ENCODE measurements around the gene ELSPBP1.

Gene ELSPBP1

DNA sequence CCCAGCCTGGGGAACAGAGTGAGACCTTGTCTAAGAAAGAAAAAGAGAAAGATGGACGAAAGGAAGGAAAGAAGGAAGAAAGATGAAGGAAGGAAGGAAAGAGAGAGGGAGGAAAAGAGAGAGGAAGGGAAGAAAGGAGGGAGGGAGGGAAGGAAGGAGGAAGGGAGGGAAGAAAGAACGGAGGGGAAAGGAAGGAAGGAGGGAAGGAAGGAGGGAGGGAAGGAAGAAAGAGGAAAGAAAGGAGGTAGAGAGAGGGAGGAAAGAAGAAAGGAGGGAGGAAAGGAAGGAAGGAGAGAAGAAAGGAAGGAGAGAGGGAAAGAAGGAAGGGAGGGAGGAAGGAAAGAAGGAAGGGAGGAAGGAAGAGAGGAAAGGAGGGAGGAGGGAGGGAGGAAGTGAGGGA lies 28.6 kb downstream of the ELSPBP1 start (continued):
- TF ChIP-seq ZNF202 (tag by site-specific recombination; IDR thresholded peaks at IDR 0.05; ENCODE audit: borderline replicate concordance) (no peak), ZNF175 (tag by site-specific recombination; IDR thresholded peaks at IDR 0.05) (no peak), ZNF133 (tag by site-specific recombination; IDR thresholded peaks at IDR 0.05) (no peak), ZNF549 (tag by site-specific recombination; IDR thresholded peaks at IDR 0.05) (no peak), ZNF768 (tag by site-specific recombination; IDR thresholded peaks at IDR 0.05) (no peak), ZSCAN16 (tag by site-specific recombination; IDR thresholded peaks at IDR 0.05) (no peak), ZNF548 (tag by site-specific recombination; IDR thresholded peaks at IDR 0.05) (no peak), EGR2 (tag by site-specific recombination; IDR thresholded peaks at IDR 0.05; ENCODE audit: low read depth) (no peak), ZNF747 (tag by site-specific recombination; IDR thresholded peaks at IDR 0.05) (peak; percentile 62; the same call in 1 of the 2 replicates), ZNF311 (tag by site-specific recombination; IDR thresholded peaks at IDR 0.05; ENCODE audit: borderline replicate concordance) (0 out of 2 replicates have a peak, but pooled peaks have one; percentile 42), YY2 (tag by site-specific recombination; IDR thresholded peaks at IDR 0.05) (no peak), SCRT1 (tag by site-specific recombination; IDR thresholded peaks at IDR 0.05; ENCODE audit: borderline replicate concordance) (no peak), ZNF521 (tag by site-specific recombination; IDR thresholded peaks at IDR 0.05) (no peak), PRDM1 (tag by site-specific recombination; IDR thresholded peaks at IDR 0.05) (peak; percentile 93), ZNF426 (tag by site-specific recombination; IDR thresholded peaks at IDR 0.05) (no peak), ZNF658 (tag by site-specific recombination; IDR thresholded peaks at IDR 0.05) (no peak)
- TF ChIP-seq, protein P1, sequence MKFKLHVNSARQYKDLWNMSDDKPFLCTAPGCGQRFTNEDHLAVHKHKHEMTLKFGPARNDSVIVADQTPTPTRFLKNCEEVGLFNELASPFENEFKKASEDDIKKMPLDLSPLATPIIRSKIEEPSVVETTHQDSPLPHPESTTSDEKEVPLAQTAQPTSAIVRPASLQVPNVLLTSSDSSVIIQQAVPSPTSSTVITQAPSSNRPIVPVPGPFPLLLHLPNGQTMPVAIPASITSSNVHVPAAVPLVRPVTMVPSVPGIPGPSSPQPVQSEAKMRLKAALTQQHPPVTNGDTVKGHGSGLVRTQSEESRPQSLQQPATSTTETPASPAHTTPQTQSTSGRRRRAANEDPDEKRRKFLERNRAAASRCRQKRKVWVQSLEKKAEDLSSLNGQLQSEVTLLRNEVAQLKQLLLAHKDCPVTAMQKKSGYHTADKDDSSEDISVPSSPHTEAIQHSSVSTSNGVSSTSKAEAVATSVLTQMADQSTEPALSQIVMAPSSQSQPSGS (tag by site-specific recombination; IDR thresholded peaks at IDR 0.05; ENCODE audit: low read depth) = no peak
- TF ChIP-seq, protein P2, sequence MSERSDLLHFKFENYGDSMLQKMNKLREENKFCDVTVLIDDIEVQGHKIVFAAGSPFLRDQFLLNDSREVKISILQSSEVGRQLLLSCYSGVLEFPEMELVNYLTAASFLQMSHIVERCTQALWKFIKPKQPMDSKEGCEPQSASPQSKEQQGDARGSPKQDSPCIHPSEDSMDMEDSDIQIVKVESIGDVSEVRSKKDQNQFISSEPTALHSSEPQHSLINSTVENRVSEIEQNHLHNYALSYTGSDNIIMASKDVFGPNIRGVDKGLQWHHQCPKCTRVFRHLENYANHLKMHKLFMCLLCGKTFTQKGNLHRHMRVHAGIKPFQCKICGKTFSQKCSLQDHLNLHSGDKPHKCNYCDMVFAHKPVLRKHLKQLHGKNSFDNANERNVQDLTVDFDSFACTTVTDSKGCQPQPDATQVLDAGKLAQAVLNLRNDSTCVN (tag by site-specific recombination; optimal IDR thresholded peaks at IDR 0.05) = no peak
- TF ChIP-seq, protein P3, sequence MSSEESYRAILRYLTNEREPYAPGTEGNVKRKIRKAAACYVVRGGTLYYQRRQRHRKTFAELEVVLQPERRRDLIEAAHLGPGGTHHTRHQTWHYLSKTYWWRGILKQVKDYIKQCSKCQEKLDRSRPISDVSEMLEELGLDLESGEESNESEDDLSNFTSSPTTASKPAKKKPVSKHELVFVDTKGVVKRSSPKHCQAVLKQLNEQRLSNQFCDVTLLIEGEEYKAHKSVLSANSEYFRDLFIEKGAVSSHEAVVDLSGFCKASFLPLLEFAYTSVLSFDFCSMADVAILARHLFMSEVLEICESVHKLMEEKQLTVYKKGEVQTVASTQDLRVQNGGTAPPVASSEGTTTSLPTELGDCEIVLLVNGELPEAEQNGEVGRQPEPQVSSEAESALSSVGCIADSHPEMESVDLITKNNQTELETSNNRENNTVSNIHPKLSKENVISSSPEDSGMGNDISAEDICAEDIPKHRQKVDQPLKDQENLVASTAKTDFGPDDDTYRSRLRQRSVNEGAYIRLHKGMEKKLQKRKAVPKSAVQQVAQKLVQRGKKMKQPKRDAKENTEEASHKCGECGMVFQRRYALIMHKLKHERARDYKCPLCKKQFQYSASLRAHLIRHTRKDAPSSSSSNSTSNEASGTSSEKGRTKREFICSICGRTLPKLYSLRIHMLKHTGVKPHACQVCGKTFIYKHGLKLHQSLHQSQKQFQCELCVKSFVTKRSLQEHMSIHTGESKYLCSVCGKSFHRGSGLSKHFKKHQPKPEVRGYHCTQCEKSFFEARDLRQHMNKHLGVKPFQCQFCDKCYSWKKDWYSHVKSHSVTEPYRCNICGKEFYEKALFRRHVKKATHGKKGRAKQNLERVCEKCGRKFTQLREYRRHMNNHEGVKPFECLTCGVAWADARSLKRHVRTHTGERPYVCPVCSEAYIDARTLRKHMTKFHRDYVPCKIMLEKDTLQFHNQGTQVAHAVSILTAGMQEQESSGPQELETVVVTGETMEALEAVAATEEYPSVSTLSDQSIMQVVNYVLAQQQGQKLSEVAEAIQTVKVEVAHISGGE (tag by site-specific recombination; conservative IDR thresholded peaks at IDR 0.05; ENCODE audit: low read depth) = no peak
- TF ChIP-seq, protein P4, sequence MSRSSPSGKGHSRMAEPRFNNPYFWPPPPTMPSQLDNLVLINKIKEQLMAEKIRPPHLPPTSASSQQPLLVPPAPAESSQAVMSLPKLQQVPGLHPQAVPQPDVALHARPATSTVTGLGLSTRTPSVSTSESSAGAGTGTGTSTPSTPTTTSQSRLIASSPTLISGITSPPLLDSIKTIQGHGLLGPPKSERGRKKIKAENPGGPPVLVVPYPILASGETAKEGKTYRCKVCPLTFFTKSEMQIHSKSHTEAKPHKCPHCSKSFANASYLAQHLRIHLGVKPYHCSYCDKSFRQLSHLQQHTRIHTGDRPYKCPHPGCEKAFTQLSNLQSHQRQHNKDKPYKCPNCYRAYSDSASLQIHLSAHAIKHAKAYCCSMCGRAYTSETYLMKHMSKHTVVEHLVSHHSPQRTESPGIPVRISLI (tag by site-specific recombination; IDR thresholded peaks at IDR 0.05) = no peak

DNA sequence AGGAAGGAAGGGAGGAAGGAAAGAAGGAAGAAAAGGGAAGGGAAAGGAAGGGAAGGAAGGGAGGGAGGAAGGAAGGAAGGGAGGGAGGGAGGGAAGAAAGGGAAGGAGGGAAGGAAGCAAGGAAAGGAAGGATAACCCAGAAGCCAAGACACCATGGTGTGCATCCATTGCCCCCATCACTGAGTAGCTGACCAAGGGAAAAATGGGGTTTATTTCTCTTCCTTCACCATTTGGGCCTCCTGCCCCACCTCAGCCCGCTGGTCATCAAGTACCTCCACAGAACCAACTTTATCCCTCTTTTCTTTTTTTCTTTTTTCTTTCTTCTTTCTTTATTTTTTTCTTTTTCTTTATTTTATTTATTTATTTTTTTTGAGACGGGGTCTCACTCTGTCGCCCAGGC lies 29.1 kb downstream of the ELSPBP1 start:
- ChIA-PET POLR2A (no interaction called here), CTCF (interaction anchor here (1.8 kb wide), 1 partner anchor 60 kb away, joined by 5 read pairs; no protein-coding TSS in a partner anchor)

More for the DNA sequence above, 29.1 kb downstream of the ELSPBP1 start:
- Histone ChIP-seq H3K4me1 (ENCODE audit: control insufficient read depth, insufficient read depth, low read length) (no peaks in the 10 kb centered on the region), H3K27ac (ENCODE audit: extremely low read depth, low read depth, low read length) (no peak overlapping the region), H3K9me3 (ENCODE audit: control insufficient read depth, insufficient read depth, low read depth, low read length) (no peaks in the 10 kb centered on the region), H3K4me3 (ENCODE audit: low read depth, low read length) (no peak overlapping the region), H3K36me3 (ENCODE audit: control insufficient read depth in 2 of 2, insufficient read depth in 1 of 2, low read length in 2 of 2) (no peaks in the 10 kb centered on the region)
- peak; percentile 66 for TF ChIP-seq ZNF585B (tag by site-specific recombination; IDR thresholded peaks at IDR 0.05)
- TF ChIP-seq, protein P5, sequence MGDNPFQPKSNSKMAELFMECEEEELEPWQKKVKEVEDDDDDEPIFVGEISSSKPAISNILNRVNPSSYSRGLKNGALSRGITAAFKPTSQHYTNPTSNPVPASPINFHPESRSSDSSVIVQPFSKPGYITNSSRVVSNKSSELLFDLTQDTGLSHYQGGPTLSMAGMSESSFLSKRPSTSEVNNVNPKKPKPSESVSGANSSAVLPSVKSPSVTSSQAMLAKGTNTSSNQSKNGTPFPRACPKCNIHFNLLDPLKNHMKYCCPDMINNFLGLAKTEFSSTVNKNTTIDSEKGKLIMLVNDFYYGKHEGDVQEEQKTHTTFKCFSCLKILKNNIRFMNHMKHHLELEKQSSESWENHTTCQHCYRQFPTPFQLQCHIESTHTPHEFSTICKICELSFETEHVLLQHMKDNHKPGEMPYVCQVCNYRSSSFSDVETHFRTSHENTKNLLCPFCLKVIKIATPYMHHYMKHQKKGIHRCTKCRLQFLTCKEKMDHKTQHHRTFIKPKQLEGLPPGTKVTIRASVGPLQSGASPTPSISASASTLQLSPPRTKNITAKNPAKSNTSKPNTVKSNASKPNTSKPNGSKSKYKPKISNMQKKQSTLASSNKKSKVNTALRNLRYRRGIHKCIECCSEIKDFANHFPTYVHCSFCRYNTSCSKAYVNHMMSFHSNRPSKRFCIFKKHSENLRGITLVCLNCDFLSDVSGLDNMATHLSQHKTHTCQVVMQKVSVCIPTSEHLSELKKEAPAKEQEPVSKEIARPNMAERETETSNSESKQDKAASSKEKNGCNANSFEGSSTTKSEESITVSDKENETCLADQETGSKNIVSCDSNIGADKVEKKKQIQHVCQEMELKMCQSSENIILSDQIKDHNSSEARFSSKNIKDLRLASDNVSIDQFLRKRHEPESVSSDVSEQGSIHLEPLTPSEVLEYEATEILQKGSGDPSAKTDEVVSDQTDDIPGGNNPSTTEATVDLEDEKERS (tag by site-specific recombination; IDR thresholded peaks at IDR 0.05) = no peak
